SK-N-SH (cell line): ENCODE results near the gene ZNF407. TPM values are rescaled to one million over a fixed set of nuclear protein-coding genes. Genes with fewer than 3 reads are reported as not detected.

Experiments used
- CTCF ChIA-PET: fragments of 300-600, 350-600 bp; formaldehyde crosslinking; extraction: SDS; loops from one replicate; lab custom pipeline; 2021; lab: Yijun Ruan, JAX
- POLR2A ChIA-PET: fragments of 350-600 bp; sonication (Branson Sonifier 250); formaldehyde crosslinking; extraction: SDS; loops from one replicate; lab custom pipeline; 2020; ENCODE audit warnings: antibody characterized with exemption, inconsistent platforms; lab: Yijun Ruan, JAX
- DNase-seq: peaks from one replicate; pipeline ENCODE4 v3.0.0; 2012
- H2AFZ ChIP-seq: fragments of 200-600 bp; sonication (generic); 2 replicates; pipeline ENCODE4 v1.8.1; 2016; ENCODE audit warnings: antibody characterized with exemption, mild to moderate bottlenecking, low read depth
- H3F3A ChIP-seq: fragments of 200-600 bp; sonication (generic); replicated peaks from 2 replicates; pipeline ENCODE3; 2016; ENCODE audit warnings: antibody characterized with exemption, mild to moderate bottlenecking; ENCODE audit not compliant: insufficient read depth
- H3K27ac ChIP-seq, 2 experiments: fragments of 200-500 bp in 1 of 2; fragments of 200-600 bp in 1 of 2; sonication (Bioruptor generic) in 1 of 2; sonication (generic), shearing (Covaris generic) in 1 of 2; 2 replicates each; pipeline versions ENCODE4 v1.5.1 to v1.6.1; 2014 to 2016; ENCODE audit warnings: low read depth in 2 of 2, inconsistent platforms in 1 of 2, low read length in 1 of 2, mild to moderate bottlenecking in 1 of 2, mixed read lengths in 1 of 2
- H3K27me3 ChIP-seq: fragments of 200-600 bp; sonication (generic), shearing (Covaris generic); 2 replicates; pipeline ENCODE4 v1.6.1; 2016; ENCODE audit warnings: mixed run types; ENCODE audit not compliant: insufficient read depth
- H3K36me3 ChIP-seq, 2 experiments: fragments of 200-500 bp in 1 of 2; fragments of 200-600 bp in 1 of 2; sonication (Bioruptor generic) in 1 of 2; sonication (generic) in 1 of 2; replicated peaks in 1 of 2; 2 replicates each; pipeline versions ENCODE3 to v1.5.1; 2014 to 2016; ENCODE audit warnings: low read length in 1 of 2, mild to moderate bottlenecking in 1 of 2; ENCODE audit not compliant: insufficient read depth in 2 of 2, control insufficient read depth in 1 of 2
- H3K4me1 ChIP-seq, 2 experiments: fragments of 200-500 bp in 1 of 2; fragments of 200-600 bp in 1 of 2; sonication (Bioruptor generic) in 1 of 2; sonication (generic), shearing (Covaris generic) in 1 of 2; 2 replicates each; pipeline versions ENCODE4 v1.5.1 to v1.6.1; 2014 to 2016; ENCODE audit warnings: low read depth in 1 of 2, low read length in 1 of 2, mixed run types in 1 of 2; ENCODE audit not compliant: insufficient read depth in 2 of 2, control insufficient read depth in 1 of 2
- H3K4me2 ChIP-seq: fragments of 200-600 bp; sonication (generic), shearing (Covaris generic); 2 replicates; pipeline ENCODE4 v1.6.1; 2017; ENCODE audit warnings: mixed run types
- H3K4me3 ChIP-seq, 2 experiments: fragments of 200-500 bp in 1 of 2; fragments of 200-600 bp in 1 of 2; sonication (Bioruptor generic) in 1 of 2; sonication (generic), shearing (Covaris generic) in 1 of 2; 2 replicates each; pipeline versions ENCODE4 v1.5.1 to v1.8.1; 2014 to 2016; ENCODE audit warnings: low read depth in 2 of 2, inconsistent platforms in 1 of 2, low read length in 1 of 2, mild to moderate bottlenecking in 1 of 2, mixed read lengths in 1 of 2, moderate library complexity in 1 of 2
- H3K79me2 ChIP-seq: fragments of 200-600 bp; sonication (generic); 2 replicates; pipeline ENCODE4 v1.8.1; 2017; ENCODE audit warnings: mild to moderate bottlenecking; ENCODE audit not compliant: insufficient read depth
- H3K9ac ChIP-seq: fragments of 200-600 bp; sonication (generic); 2 replicates; pipeline ENCODE4 v1.6.1; 2017; ENCODE audit warnings: mixed run types
- H3K9me2 ChIP-seq: fragments of 200-600 bp; sonication (generic); 2 replicates; pipeline ENCODE4 v1.6.1; 2017; ENCODE audit warnings: mixed run types
- H3K9me3 ChIP-seq: fragments of 200-600 bp; sonication (generic); 2 replicates; pipeline ENCODE4 v1.6.1; 2017; ENCODE audit warnings: mixed run types, mild to moderate bottlenecking, moderate library complexity
- H4K20me1 ChIP-seq: fragments of 200-600 bp; sonication (generic); 2 replicates; pipeline ENCODE4 v1.6.1; 2017; ENCODE audit warnings: mild to moderate bottlenecking, mixed run types; ENCODE audit not compliant: insufficient read depth
- FOSL2 ChIP-seq: IDR thresholded peaks from 2 replicates; pipeline ENCODE4 v1.4.0; 2012; ENCODE audit warnings: low read depth, mild to moderate bottlenecking, moderate library complexity, borderline replicate concordance
- FOXJ3 ChIP-seq: sonication (generic); formaldehyde crosslinking; IDR thresholded peaks from 2 replicates; pipeline ENCODE4 v1.5.1; 2020; ENCODE audit warnings: mild to moderate bottlenecking, missing genetic modification reagents
- GATA2 ChIP-seq: sonication (generic); formaldehyde crosslinking; IDR thresholded peaks from 2 replicates; pipeline ENCODE4 v1.5.0; 2020; ENCODE audit warnings: mild to moderate bottlenecking, missing genetic modification reagents
- RFX5 ChIP-seq: IDR thresholded peaks from 2 replicates; pipeline ENCODE4 v1.6.1; 2012; ENCODE audit warnings: mild to moderate bottlenecking, improper control_type of control experiment, low read length
- RXRA ChIP-seq: IDR thresholded peaks from 2 replicates; pipeline ENCODE4 v1.4.0; 2012; ENCODE audit warnings: low read depth, mild to moderate bottlenecking, borderline replicate concordance
- SMC3 ChIP-seq: IDR thresholded peaks from 2 replicates; pipeline ENCODE4 v1.6.1; 2012; ENCODE audit warnings: low read depth, low read length, improper control_type of control experiment
- TAF1 ChIP-seq: IDR thresholded peaks from 2 replicates; pipeline ENCODE4 v1.6.1; 2012; ENCODE audit warnings: low read depth, mild to moderate bottlenecking, low read length, moderate library complexity, borderline replicate concordance
- TCF12 ChIP-seq: IDR thresholded peaks from 2 replicates; pipeline ENCODE4 v1.4.0; 2012
- YY1 ChIP-seq: IDR thresholded peaks from 2 replicates; pipeline ENCODE4 v1.4.0; 2012; ENCODE audit warnings: low read depth, mild to moderate bottlenecking
- WGBS: methylation state at CpG from one replicate; pipeline ENCODE4 v1.1.6; 2017; ENCODE audit warnings: low lambda C conversion rate; 5-methylcytosine and 5-hydroxymethylcytosine counted together
- polyA plus RNA-seq, 3 experiments: library from polyadenylated mRNA; depleted of rRNA; stranded (reverse); fragments of >200 nt; gene quantifications; 2 replicates each; pipeline ENCODE4 v1.2.3, GENCODE V29; 2012
- TF ChIP-seq, protein P1 (sequence below): IDR thresholded peaks from 2 replicates; pipeline ENCODE4 v1.4.0; 2012; ENCODE audit warnings: low read depth, borderline replicate concordance
- TF ChIP-seq, protein P2 (sequence below): IDR thresholded peaks from 2 replicates; pipeline ENCODE4; 2012
- TF ChIP-seq, protein P3 (sequence below): fragments of 150-350 bp; IDR thresholded peaks from 2 replicates; pipeline ENCODE4 v1.6.1; 2017; ENCODE audit warnings: antibody characterized with exemption, low read length, low read depth, borderline replicate concordance
- TF ChIP-seq, protein P4 (sequence below): fragments of 200-600 bp; sonication (generic); IDR thresholded peaks from 2 replicates; pipeline ENCODE4 v1.6.1; 2017; ENCODE audit warnings: antibody characterized with exemption, mild to moderate bottlenecking, moderate library complexity
- TF ChIP-seq, protein P5 (sequence below): IDR thresholded peaks from 2 replicates; pipeline ENCODE4 v1.6.1; 2012; ENCODE audit warnings: mild to moderate bottlenecking, low read depth, low read length, moderate library complexity

ZNF407 gene
- polyA plus RNA-seq, 1 of the 3 experiments (the other 2 are of a cell fraction): 2.6 TPM

DNA sequence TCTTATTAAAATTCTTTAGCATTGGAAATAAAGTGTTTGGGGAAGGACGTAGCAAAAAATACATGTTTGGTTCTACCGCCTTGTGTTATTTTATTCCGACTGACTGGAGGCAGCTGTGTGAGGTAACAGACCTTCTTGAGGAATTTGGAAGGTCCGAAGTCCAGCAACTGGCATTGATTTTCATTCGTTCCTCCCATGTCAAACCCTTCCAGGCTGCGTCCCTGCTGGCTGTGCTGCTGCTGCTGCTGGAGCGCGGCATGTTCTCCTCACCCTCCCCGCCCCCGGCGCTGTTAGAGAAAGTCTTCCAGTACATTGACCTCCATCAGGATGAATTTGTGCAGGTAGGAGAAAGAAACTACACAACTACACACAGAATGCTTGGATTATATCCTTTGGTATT lies 41.5 kb upstream of the ZNF407 start (continued):
- TF ChIP-seq, protein P1, sequence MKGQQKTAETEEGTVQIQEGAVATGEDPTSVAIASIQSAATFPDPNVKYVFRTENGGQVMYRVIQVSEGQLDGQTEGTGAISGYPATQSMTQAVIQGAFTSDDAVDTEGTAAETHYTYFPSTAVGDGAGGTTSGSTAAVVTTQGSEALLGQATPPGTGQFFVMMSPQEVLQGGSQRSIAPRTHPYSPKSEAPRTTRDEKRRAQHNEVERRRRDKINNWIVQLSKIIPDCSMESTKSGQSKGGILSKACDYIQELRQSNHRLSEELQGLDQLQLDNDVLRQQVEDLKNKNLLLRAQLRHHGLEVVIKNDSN: no peak

DNA sequence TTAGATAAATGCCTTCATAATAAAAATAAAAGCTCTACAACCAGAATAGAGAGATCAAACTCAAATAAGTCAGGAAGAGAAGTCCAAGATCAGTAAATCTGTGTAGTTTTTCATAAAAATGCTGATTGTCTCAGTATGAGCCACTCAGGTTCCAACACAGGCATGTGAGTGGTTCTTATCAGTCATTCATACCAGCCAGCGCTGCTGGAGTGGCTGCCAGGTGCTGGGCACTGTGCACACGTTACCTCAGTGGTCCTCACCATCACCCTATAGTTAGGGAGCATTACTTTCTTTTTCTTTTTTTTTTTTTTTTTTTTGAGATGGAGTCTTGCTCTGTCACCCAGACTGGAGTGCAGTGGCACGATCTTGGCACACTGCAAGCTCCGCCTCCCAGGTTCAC lies 39.6 kb upstream of the ZNF407 start:
- Histone ChIP-seq H3F3A (no peaks in the 10 kb centered on the region), H3K9ac (no peak overlapping the region), H3K36me3 (no peaks in the 10 kb centered on the region), H3K27me3 (peaks cover 25% of the 10 kb centered on the region; the same call in 1 of the 2 replicates), H3K79me2 (no peaks in the 10 kb centered on the region), H3K27ac (no peak overlapping the region), H3K9me3 (no peaks in the 10 kb centered on the region), H3K4me3 (no peak overlapping the region), H3K4me1 (peaks cover 0 to 7% of the 10 kb centered on the region in 2 experiments; a peak in 1 of 4 replicates), H3K9me2 (no peaks in the 10 kb centered on the region), H3K4me2 (no peak overlapping the region), H2AFZ (no peak overlapping the region), H4K20me1 (no peaks in the 10 kb centered on the region)
- no peak for DNase-seq
- ChIA-PET POLR2A (no interaction called here), CTCF (interaction anchor here (1.6 to 2.7 kb wide), 3 partner anchors 11 to 216 kb away, joined by 3 to 8 read pairs (median 7); no protein-coding TSS in a partner anchor)
- TF ChIP-seq FOXJ3 (CRISPR knock-in tag) (no peak), TAF1 (no peak), FOSL2 (no peak), RFX5 (no peak), TCF12 (no peak), SMC3 (no peak), YY1 (no peak), GATA2 (CRISPR knock-in tag) (no peak), RXRA (no peak)
- TF ChIP-seq, protein P2, sequence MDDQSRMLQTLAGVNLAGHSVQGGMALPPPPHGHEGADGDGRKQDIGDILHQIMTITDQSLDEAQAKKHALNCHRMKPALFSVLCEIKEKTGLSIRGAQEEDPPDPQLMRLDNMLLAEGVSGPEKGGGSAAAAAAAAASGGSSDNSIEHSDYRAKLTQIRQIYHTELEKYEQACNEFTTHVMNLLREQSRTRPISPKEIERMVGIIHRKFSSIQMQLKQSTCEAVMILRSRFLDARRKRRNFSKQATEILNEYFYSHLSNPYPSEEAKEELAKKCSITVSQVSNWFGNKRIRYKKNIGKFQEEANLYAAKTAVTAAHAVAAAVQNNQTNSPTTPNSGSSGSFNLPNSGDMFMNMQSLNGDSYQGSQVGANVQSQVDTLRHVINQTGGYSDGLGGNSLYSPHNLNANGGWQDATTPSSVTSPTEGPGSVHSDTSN: no peak
- TF ChIP-seq, protein P3, sequence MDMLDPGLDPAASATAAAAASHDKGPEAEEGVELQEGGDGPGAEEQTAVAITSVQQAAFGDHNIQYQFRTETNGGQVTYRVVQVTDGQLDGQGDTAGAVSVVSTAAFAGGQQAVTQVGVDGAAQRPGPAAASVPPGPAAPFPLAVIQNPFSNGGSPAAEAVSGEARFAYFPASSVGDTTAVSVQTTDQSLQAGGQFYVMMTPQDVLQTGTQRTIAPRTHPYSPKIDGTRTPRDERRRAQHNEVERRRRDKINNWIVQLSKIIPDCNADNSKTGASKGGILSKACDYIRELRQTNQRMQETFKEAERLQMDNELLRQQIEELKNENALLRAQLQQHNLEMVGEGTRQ: no peak
- TF ChIP-seq, protein P4, sequence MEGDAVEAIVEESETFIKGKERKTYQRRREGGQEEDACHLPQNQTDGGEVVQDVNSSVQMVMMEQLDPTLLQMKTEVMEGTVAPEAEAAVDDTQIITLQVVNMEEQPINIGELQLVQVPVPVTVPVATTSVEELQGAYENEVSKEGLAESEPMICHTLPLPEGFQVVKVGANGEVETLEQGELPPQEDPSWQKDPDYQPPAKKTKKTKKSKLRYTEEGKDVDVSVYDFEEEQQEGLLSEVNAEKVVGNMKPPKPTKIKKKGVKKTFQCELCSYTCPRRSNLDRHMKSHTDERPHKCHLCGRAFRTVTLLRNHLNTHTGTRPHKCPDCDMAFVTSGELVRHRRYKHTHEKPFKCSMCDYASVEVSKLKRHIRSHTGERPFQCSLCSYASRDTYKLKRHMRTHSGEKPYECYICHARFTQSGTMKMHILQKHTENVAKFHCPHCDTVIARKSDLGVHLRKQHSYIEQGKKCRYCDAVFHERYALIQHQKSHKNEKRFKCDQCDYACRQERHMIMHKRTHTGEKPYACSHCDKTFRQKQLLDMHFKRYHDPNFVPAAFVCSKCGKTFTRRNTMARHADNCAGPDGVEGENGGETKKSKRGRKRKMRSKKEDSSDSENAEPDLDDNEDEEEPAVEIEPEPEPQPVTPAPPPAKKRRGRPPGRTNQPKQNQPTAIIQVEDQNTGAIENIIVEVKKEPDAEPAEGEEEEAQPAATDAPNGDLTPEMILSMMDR: no peak
- TF ChIP-seq, protein P1: no peak
- TF ChIP-seq, protein P5, sequence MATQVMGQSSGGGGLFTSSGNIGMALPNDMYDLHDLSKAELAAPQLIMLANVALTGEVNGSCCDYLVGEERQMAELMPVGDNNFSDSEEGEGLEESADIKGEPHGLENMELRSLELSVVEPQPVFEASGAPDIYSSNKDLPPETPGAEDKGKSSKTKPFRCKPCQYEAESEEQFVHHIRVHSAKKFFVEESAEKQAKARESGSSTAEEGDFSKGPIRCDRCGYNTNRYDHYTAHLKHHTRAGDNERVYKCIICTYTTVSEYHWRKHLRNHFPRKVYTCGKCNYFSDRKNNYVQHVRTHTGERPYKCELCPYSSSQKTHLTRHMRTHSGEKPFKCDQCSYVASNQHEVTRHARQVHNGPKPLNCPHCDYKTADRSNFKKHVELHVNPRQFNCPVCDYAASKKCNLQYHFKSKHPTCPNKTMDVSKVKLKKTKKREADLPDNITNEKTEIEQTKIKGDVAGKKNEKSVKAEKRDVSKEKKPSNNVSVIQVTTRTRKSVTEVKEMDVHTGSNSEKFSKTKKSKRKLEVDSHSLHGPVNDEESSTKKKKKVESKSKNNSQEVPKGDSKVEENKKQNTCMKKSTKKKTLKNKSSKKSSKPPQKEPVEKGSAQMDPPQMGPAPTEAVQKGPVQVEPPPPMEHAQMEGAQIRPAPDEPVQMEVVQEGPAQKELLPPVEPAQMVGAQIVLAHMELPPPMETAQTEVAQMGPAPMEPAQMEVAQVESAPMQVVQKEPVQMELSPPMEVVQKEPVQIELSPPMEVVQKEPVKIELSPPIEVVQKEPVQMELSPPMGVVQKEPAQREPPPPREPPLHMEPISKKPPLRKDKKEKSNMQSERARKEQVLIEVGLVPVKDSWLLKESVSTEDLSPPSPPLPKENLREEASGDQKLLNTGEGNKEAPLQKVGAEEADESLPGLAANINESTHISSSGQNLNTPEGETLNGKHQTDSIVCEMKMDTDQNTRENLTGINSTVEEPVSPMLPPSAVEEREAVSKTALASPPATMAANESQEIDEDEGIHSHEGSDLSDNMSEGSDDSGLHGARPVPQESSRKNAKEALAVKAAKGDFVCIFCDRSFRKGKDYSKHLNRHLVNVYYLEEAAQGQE: no peak
- 27% methylated on average over 4 of the region's 4 CpGs for WGBS
